ENCODE results near the gene ZSCAN12.
"Not testable (repeated sequence)": the region's sequence is repeated elsewhere in the genome, so short reads cannot be mapped to it uniquely, and the experiment has no call there.

ZSCAN12 gene

GRCh38 chr6:28399350-28400121 is at the start of gene ZSCAN12:
Gene ZSCAN12, minus strand, starts transcription at chr6:28399747. Its CDS starts 1,342 bp downstream, at chr6:28398405.
- DNase-seq = peak; percentile 77 to 79

GRCh38 chr6:28449056-28449455 is 49.5 kb upstream of the ZSCAN12 start:
- DNase-seq = no peak

GRCh38 chr6:28447512-28447906 is 48.0 kb upstream of the ZSCAN12 start:
- DNase-seq = not testable (repeated sequence)

- DNase-seq = no peak
Measured at GRCh38 chr6:28446818-28447511, 47.4 kb upstream of the ZSCAN12 start.

- not testable (repeated sequence) for DNase-seq
Measured at GRCh38 chr6:28444759-28445158, 45.2 kb upstream of the ZSCAN12 start.

GRCh38 chr6:28443112-28443773 is 43.7 kb upstream of the ZSCAN12 start, which contains the start of gene ZSCAN23:
Gene ZSCAN23, minus strand, starts transcription at chr6:28443491. Its CDS starts 7,225 bp downstream, at chr6:28436266.
- DNase-seq = peak; percentile 74 to 79

- DNase-seq = no peak
Measured at GRCh38 chr6:28442586-28442985, 43.0 kb upstream of the ZSCAN12 start.

- no peak for DNase-seq
Measured at GRCh38 chr6:28436404-28436803, 36.9 kb upstream of the ZSCAN12 start.

GRCh38 chr6:28433119-28433518 is 33.6 kb upstream of the ZSCAN12 start:
- no peak for DNase-seq

GRCh38 chr6:28429781-28430180 is 30.2 kb upstream of the ZSCAN12 start:
- DNase-seq = no peak

- DNase-seq = no peak
Measured at GRCh38 chr6:28425944-28426541, 26.5 kb upstream of the ZSCAN12 start.

- DNase-seq = no peak
Measured at GRCh38 chr6:28424163-28424562, 24.6 kb upstream of the ZSCAN12 start.

- no peak for DNase-seq
Measured at GRCh38 chr6:28423546-28423945, 24.0 kb upstream of the ZSCAN12 start.

GRCh38 chr6:28413681-28414080 is 14.1 kb upstream of the ZSCAN12 start:
- no peak for DNase-seq

- no peak for DNase-seq
Measured at GRCh38 chr6:28410767-28411166, 11.2 kb upstream of the ZSCAN12 start.

- DNase-seq = no peak
Measured at GRCh38 chr6:28408076-28408802, 8.7 kb upstream of the ZSCAN12 start.

GRCh38 chr6:28407401-28407800 is 7.9 kb upstream of the ZSCAN12 start:
- DNase-seq = no peak

GRCh38 chr6:28403923-28404322 is 4.4 kb upstream of the ZSCAN12 start:
- DNase-seq = not testable (repeated sequence)

GRCh38 chr6:28402197-28402596 is 2.6 kb upstream of the ZSCAN12 start:
- no peak for DNase-seq

GRCh38 chr6:28401172-28401571 is 1.6 kb upstream of the ZSCAN12 start:
- no peak for DNase-seq

GRCh38 chr6:28400122-28400451 is 540 bp upstream of the ZSCAN12 start:
- DNase-seq = no peak

GRCh38 chr6:28395918-28396317 is 3.6 kb downstream of the ZSCAN12 start:
- DNase-seq = no peak

All from activated CD4-positive, alpha-beta T cell treated with anti-CD3 and anti-CD28 coated beads for 4 hours (primary cell).